Renal pelvis (tissue), 4 donors: Measurements from ENCODE around the gene MTHFD1L. TPM values are rescaled to one million over a fixed set of nuclear protein-coding genes. Genes with fewer than 3 reads are reported as not detected.

Experiments used
- DNase-seq: peaks from one replicate; pipeline ENCODE4 v3.0.0-alpha.2; 2013
- polyA plus RNA-seq, 3 donors: library from polyadenylated mRNA; unstranded; fragments of 120-200 nt; gene quantifications; one replicate each; pipeline ENCODE4 v1.2.1, GENCODE V29; 2013; ENCODE audit not compliant: insufficient read length in 3 of 3

The MTHFD1L gene
- polyA plus RNA-seq, 3 donors = 14.7 to 17.6 (median 16.9) TPM

GRCh38 chr6:150895928-150896632 is 30.6 kb downstream of the MTHFD1L start:
- no peak for DNase-seq

DNA sequence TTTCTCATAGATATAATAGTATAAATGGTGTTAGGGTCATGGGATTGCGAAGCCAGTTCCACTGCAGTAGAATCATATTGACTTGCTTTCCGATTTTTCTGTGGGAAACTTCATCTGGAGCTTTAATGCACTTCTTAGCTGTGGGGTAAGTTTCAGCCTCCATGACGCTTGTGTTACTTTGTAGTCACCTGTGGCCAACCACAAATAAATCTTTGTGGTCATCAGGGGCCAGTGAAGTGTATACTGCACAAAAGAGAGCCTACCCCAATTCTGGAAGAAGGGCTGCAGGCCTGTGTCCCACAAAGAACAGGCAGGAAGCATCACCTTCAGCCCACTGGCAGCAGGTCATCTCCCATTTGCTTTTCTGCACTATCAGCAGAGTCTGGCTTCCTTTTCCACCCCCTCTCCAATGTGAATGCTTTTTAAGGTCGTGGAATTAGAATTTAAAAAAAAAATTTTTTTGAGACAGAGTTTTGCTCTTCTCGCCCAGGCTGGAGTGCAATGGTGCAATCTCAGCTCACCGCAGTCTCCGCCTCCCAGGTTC is 32.0 kb downstream of the MTHFD1L start:
- no peak for DNase-seq

DNA sequence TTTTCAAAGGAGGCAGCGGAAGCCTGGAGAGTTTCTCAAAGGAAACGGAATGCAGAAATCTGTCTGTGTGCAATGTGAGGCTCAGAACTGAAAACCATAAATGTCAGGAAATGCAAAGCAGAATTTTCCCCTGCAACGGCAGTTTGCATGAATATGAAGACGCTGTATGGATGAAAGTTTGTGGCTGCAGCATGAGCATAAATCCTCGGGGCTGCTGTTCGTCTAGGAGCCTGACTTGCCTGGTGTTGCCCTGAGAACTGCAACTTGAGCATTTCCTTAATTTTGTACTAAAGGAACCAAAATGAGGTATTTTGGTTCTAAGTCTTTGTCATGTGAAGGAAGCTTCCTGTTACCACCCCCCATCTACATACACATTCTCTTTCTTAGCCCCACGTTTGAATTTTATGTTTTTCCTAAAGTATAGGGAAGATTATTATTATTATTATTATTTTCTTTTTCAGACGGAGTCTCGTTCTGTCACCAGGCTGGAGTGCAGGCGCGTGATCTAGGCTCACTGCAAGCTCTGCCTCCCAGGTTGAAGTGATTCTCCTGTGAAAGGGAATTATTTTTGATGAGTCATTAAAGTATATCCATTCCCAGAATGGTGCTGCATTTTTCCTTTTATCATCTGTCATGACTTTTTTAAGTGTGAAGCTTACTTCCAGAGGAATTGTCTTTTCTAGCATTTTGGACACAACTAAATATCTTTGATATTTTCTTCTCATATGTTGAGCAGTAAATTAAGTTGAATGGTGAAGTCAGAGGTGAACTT is 33.1 kb downstream of the MTHFD1L start:
- no peak for DNase-seq

DNA sequence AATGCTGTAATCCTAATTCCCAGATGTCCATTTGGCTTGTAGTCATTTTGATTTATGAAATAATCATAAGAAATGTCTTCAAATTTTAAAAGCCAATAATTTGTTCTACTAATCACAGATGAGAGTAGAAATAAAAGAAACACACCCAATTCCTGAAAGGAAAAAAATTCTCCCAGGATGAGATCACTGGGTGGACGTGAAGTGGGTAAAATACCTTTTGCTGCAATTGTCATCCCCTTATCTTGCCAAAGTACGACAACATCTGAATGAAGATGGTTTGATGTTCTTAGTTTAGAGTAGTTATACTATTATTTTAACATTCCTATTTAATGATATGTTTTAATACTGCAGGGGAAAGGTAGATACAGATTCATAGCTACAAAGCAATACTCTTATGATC is 33.7 kb downstream of the MTHFD1L start:
- DNase-seq = no peak

GRCh38 chr6:150900049-150900448 is 34.5 kb downstream of the MTHFD1L start:
- DNase-seq = no peak

GRCh38 chr6:150902142-150902776 is 36.8 kb downstream of the MTHFD1L start:
- no peak for DNase-seq

DNA sequence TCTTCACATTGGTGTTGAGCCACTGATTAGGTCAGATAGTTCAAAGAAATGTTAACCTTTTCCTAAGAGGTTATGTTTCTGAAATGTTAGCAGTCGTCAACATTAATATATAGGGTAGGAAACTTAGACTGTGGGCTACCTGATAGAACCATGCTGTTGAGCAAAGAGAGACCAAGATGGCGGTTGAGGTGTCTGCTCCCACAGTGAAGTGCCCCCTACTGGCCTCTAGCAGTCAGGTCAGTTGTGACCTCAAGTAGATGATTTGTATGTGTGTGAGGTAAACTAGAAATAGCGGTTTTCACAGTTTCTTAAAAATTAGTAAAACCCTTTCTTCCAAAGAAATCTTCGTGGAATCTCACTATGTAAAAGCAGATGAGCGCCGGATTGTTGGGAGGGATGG is 40.3 kb downstream of the MTHFD1L start:
- DNase-seq = no peak

GRCh38 chr6:150906641-150907326 is 41.3 kb downstream of the MTHFD1L start:
- DNase-seq = no peak

GRCh38 chr6:150907383-150907782 is 41.9 kb downstream of the MTHFD1L start:
- DNase-seq = no peak

DNA sequence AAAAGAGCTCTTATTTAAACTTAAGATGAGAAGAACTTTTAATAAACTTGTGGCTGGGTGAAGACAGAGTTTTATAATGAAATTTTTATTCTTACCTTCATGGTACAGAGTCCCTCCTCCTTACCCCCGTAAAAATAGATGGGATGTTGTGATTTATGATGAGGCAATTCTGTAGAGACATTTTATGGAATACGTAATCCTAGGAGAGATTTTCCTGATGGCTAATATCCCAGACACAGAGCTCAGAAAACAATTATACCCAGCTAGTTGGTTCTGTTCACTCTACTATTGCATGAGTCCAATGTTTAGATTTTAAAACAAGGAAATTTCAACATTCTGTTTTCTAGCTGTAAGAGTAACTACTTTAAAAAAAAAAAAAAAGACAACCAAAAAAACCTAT is 43.4 kb downstream of the MTHFD1L start:
- DNase-seq = no peak

DNA sequence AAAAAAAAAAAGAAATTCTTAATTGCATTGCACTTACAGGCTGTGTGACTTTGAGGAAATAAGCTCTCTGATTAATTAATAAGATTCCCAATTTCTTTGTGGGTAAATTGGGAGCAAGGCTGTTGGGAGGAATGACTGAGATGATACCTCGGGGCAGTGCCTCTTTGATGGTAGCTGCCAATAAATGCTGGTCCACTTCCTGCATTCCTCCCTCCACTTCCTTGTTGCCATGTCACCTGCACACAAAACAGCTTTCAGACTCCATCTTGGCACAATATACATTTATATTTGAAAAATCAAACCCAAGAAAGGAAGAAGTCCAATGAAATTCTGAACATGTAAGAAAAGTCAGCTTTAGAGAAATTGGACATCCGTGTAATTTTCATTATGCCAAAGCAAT is 45.1 kb downstream of the MTHFD1L start:
- DNase-seq = no peak

DNA sequence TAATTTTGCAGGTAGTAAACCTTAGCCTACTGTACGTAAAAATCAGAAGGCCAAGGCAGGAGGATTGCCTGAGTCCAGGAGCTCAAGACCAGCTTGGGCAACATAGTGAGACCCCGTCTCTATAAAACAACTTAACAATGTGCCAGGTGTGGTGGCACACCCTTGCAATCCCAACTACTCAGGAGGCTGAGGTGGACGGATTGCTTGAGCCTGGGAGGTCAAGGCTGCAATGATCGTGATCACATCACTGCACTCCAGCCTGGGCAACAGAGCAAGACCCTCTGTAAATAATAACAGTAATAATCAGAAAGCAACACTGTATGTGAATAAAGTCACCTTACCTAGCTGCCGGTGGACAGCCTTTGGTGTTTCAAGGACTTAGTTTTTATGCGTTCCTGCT is 48.9 kb downstream of the MTHFD1L start:
- no peak for DNase-seq

GRCh38 chr6:150915131-150915879 is 49.8 kb downstream of the MTHFD1L start:
- DNase-seq = no peak

DNA sequence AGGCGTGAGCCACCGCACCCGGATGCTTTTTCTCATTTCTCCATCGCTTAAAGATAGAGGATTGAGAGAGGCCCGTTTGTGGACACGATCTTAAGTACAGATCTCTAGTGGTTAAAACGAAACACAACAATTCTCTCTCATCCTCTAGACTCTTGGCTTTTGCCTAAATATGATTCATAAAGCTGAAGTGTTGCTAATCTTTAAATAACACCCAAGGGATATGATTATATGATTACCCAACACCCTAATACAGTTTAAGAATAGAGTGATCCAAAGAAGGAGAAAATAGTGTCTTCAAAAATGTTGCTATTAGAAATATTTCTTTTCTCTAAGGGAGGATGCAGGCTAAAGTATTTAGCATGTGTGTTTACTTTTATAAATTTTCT is 50.4 kb downstream of the MTHFD1L start:
- no peak for DNase-seq

GRCh38 chr6:150919938-150920337 is 54.4 kb downstream of the MTHFD1L start:
- no peak for DNase-seq

- DNase-seq = no peak
Measured at GRCh38 chr6:150922137-150922536, 56.6 kb downstream of the MTHFD1L start.

DNA sequence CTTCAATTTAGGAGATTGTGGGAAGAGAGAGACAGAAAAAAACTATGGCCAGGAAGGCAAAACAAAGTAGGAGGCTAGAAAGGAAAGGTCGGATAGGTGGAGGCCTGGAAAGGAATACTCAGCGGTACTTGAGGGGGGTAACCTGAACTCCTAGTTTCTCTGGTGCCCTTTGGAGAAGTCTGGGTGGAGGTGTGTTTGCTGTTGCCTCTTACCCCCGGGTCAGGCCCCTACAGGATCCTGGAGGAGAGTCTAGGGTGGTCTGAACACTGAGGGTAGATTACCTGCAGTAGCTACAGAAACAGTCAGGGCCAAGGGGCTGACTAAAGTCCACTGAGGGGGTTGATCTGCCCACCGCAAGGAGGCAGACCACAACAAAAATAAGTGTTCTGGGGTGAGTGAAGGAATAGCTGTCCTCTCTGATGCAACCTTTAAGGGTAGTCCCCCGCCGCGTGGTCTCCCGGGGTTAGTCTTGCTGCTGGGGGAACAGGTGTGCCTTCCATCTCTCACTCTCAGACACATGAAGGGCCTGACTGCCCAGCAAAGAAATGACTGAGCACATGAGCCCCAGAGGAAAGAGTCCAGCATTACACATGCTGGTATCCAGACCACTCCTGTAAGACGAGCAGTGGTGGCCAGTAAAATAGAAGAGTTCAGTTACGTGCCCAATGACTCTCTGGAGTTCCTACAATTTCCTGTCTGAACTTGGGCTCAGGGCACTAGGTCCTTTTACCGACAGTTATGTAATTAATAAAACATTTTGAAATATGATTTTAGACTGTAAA is 59.5 kb downstream of the MTHFD1L start:
- no peak for DNase-seq

GRCh38 chr6:150925590-150925928 is 60.1 kb downstream of the MTHFD1L start:
- no peak for DNase-seq

- no peak for DNase-seq
Measured at GRCh38 chr6:150925976-150926375, 60.5 kb downstream of the MTHFD1L start.

DNA sequence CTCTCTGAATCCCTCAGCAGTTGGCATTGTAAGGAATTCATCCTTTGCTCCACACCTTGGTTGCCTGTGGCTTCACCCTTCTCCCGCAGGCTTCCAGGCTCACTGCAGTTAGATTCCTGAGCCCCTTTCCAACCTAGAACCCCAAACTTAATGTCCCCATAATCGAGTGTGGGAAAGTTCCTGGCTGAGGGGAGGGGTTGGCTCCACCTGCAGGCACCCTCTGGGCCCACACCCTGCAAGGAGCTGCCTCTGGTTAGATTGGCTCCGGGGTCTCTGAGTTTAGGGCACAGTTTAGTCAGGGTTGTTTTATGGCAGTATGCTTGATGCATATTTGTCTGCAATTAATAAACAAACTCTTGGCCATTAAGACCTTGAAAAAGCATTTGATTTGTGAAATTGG is 63.4 kb downstream of the MTHFD1L start:
- DNase-seq = no peak

DNA sequence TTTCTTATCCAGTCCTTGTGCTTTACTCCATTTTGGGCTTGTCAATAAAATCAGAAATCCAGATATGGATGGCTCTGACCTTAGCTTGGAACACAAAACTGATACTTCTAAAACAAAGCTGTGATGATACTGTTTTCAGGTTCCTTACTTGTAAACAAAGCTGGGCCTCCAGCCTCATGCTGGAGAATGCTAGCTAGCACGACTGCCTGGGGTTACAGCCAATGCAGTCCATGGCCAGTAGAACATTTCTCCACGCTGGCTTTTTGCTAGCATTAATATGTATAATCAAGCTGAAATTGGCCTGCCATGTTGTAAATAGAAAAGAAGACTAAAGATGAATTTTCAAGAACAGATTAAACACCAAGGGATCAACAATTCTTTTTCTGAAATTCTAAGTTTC is 63.9 kb downstream of the MTHFD1L start:
- DNase-seq = no peak
